Erythroblast (primary cell): ENCODE results near the gene CD47.

Experiments used
- GATA1 ChIP-seq: IDR thresholded peaks from 2 replicates; pipeline ENCODE4 v1.6.1; 2011; ENCODE audit warnings: low read depth, mild to moderate bottlenecking, control low read depth, low read length, moderate library complexity
- POLR2A ChIP-seq: IDR thresholded peaks from 2 replicates; pipeline ENCODE4 v1.6.1; 2011; ENCODE audit warnings: mild to moderate bottlenecking, low read length

DNA sequence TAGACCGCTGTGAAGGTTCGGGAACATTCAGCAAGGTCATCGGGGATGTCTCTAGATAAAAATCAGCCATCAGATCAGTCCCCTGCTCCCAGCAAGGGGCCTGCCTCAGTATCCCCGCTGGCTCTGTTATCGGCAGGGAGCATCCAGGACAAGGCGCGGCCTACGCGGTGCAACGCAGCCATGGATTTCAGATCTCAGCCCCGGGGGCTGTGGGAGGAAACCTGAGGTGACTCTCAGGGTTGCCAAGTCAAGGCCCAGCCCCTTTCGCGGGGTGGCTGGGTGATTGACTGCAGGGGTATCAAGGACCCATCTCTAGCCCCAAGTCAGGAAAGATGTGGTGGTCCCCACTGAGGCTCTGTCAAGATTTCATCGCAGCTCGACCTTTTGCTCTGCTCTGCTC is 23.1 kb upstream of the CD47 start:
- no peak for TF ChIP-seq POLR2A
- TF ChIP-seq GATA1, result no peak
